CD4-positive, alpha-beta T cell treated with Interleukin-4 for 4 hours (primary cell): Measurements from ENCODE around the gene SCYL1.

Source experiments
- DNase-seq: peaks from one replicate; pipeline ENCODE4 v3.0.0-alpha.2; 2020

Gene SCYL1

DNA sequence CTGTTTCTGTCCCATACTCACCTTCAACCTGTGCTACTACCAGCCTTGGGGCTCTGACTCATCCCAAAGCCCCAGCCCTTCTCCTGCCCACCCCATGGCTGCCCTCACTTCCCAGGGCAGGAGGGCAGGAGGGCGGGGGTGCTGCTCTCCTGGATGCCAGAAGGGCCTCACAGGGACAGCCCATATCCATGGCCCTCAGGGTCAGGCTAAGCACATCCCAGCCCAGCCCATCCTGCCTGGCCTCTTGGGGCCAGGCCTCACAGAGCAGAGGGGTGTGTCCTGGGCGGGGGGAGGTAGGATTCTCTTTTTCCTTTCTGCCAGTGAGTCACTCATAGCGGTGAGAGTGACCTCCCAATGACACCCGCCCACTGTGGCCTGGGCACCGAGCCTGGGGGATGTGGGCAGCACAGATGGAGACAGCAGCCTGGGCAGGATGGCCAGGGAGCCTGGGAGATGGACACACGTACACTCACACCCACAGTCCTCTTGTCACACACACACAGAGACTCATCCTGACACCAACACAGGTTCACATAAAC, 30.9 kb downstream of the SCYL1 start:
- DNase-seq: no peak

DNA sequence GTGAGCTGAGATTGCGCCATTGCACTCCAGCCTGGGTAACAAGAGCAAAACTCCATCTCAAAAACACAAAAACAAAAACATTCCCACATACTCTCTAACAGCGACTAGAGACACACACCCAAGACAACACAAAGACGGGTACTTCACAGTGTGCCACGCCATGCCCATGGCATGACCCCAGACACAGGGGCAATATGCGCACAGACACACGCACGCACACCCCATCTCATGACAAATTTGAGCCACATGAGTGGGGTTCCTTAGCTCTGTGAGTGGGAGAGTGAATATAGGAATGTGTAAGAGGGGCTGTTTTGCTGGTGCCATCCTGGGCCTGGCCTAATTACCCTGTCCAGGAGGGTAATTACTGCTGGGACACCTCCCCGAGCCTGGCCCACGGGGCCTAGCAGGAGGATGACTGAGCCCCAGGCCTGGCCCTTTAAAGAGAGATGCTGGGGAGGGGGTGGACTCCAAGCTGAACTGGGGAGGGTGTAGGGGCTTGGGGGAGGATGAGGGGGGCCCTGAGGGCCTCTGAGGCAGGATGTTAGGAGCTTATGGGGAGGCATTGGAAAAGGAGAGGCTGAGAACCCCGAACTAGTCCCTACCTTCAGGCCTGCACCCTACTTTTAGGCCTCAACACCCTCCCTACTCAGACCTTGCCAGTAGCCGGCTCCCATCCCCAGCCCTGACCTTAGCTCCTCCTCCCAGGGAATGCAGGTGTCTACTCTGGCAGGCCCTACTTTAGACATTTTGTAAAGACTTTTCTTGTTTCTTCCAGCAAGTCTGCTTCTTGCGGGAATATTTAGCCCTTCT, 31.8 kb downstream of the SCYL1 start:
- no peak for DNase-seq

DNA sequence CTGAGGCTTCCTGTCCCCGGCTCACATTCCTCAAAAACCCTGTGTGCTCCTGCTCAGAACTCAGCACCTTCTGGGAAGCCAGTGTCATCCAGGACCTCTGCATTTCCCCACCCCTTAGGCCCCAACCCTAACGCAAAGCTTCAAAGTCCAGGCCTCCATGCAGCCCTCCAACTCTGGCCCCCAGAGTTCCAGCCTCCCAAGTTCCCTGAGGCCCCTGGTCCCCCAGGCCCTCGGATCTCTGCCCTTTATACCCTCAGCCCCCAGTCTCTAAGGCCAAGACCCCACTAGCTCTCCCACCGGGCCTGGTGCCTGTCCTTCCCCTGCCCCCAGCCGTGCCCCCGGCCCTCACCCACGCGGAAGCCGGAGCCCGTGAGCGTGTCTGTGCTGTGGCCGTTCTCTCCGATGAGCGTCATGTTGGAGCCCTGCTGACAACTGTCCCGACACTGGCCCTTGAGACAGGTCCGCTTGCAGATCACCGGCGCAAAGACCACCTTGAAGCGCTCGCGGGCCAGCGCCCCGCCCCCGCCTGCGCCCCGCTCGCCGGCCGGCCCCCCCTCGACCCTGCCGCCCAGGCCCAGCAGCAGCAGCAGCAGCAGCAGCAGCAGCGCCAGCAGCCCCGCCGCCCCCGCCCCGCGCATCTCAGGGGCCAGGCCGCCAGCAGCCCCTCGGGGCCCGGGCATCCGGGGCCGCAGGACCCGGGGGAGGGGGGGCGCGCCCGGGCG, 32.6 kb downstream of the SCYL1 start:
- DNase-seq: no peak

DNA sequence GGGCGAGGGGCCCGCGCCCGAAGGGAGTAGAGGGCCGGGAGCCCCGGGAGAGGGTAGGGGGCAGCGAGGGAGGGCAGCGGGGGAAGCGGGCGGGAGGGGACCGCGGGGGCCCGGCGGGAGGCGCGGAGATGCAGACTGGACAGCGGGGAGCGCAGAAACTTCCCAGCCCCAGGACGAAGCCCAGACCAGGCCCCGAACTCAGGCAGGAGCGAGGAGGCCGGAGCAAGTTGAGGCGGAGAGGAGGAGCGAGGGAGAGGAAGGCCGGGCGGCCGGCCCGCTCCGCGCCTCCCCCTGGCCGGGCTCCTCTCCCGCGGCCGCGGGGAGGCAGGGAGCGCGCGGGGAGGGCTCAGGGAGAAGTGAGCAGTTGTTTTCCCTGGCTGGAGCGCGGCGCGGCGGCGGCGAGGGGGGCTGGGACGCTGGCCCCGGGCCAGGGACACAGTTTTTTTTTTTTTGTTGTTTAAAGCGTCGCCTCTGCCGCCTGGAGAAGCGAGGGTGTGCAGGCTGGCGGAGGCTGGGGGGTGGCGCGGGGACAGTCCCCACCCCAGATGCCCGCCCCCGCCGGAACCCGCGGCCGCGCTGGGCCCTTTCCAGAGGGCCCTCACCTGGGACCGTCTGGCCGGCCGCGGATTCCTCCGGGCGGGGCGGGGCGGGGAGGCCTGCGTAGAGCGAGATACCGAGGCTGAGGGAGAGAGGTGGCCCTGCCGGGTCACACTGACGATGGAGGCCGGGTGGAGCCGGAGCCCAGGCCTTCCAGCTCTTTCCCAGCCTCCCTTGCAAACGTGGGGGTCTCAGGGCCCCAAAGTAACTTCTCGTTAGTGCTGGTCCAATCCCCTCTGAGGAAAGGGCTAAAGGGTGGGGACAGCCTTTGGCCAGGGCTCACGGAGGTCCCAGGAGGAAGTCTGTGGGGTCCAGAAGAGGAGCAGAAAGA, 33.4 kb downstream of the SCYL1 start, which contains the start of gene LTBP3:
Gene LTBP3 (minus strand): TSS at position 358 of the 928 bp plus-strand sequence. CDS start 400 bp downstream, outside the sequence.
- DNase-seq: no peak

DNA sequence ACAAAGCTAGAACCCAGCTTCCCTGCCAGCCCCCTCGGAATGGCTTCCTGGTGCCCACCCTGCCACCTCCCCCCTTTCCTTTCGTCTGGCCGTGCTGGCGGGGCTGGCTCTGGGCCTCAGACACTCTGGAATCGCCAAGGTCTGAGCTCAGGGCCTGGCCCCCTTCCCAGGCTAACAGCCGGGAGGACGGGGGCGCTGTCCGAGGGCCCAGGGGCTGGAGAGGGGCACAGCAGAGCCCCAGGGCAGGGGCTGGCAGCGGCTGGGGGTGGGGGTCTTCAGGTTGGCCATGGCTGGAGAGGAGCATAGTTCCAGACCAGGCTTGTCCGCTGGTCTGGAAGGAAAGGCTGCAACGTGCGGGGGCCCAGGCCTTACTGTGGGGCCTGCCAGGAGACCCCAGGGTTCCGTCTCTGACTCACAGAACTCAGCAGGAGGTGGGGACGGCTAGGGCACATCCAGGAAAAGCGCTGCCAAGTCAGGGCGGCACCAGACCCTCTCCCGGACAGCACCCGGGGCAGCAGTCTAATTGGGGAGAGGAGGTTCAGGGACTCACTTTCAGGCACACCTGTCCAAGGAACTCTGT, 34.1 kb downstream of the SCYL1 start:
- DNase-seq: no peak

DNA sequence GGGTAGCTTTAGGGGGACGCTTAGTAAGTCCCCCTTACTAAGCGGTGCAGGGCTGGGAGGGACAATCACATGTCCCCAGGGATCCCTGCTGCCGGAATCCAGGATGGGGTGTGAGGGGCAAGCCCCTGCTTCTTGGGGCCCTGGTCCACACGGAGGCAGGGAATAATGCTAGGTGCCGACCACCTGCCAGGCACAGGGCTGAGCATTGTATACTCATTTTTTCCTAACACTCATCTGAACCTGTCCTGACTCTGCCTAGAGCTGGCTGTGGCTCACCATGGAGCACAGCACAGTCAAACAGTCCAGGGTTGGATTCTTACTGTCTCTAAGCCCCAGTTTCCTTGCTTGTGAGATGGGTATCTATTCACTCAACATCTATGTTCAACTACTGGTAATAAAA, 34.7 kb downstream of the SCYL1 start:
- no peak for DNase-seq

DNA sequence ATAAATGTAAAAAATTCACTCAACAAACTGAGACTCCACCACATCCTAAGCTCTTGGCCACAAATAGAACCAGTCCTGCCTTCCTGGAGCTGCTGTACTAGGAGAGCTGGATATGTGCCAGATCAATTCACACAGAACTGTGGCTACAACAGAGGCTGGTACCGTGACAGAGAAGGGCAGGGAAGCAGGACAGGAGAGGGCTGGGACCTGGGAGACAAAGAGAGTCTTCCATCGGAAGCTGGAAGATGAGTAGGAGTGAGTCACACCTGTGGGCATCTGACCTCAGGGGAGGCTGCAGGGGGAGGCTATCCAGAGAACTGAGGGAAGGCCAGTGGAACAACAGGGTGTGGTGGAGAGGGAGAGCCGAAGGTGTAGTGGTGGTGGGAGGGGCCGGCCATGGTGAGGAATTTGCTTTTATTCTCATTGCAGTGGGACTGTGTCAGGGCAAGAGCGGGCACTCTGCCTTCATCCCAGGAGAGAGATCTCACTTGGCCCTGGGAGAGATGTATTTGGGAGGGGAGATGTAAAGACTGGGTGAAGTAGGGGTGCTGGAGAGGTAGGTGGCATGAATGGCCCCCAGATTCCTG, 35.2 kb downstream of the SCYL1 start:
- DNase-seq: no peak

DNA sequence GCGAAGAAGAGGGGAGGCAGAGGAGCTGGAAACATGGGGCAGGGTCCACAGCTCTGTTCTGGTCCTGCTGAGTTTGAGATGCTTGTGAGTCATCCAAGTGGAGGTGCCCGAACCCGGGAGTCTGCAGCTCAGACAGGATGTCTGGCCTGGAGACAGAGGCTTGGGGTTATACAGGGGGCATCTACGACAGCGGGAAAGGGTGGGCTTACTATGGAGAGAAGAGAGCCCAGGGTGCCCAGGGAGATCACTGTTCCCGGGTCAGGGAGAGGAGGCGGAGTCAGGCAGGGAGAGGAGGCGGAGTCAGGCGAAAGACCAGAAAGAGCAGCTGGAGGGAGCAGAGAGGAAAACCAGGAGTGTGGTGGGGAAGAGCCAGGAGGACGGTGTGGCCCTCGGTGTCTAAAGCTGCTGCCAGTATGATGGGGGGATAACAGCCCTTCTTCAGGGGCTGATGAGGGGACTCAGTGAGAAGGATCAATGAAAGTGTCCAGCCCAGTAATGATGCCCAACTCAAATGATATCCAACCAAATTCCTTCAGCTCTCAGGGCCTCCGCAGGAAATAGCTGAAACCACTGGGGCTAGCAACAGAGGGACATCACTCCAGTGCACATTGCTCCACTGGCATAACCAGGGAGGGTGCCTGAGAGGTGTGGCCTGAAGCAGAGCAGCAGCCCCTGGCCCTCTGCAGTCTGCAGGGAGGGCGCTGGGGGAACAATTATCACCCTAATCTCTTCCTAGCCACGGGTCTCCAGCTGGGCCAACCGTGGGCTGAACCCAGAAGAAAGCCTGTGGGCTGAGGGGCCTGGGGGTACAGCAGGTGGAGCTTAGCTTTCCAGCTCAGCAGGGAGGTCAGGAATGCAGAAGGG, 35.9 kb downstream of the SCYL1 start:
- DNase-seq: no peak

DNA sequence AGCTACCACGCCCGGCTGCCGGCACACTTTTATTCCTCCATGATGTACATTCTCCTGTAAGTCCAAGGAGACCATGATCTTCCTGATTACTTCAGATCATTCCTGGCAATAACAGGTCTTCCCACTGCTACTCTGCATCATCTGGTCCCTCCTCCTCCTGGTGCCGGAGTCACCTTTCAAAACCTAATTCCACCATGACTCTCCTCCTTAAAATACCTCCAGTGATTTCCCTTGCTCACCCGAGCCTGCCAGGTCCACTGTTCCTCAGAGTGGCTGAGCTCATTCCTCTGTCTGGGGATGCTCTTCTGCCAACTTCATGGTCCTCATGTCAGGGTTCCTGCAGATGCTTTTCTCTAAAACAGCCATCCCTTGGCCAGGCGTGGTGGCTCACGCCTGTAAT, 37.1 kb downstream of the SCYL1 start:
- DNase-seq: no peak

DNA sequence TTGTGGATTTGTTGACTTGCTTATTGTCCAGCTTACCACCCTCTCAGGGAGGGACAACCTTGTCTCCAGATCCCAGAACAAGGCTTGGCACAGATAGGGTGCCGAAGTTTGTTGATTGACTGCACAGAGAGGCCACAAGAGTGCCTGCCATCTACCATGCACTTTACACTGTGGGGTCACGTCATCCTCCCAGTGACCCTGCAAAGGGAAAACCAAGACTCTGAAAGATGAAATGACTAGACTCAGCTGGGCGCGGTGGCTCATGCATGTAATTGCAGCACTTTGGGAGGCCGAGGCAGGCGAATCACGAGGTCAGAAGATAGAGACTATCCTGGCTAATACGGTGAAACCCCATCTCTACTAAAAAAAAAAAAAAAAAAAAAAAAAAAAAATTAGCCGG, 37.9 kb downstream of the SCYL1 start:
- DNase-seq: no peak

DNA sequence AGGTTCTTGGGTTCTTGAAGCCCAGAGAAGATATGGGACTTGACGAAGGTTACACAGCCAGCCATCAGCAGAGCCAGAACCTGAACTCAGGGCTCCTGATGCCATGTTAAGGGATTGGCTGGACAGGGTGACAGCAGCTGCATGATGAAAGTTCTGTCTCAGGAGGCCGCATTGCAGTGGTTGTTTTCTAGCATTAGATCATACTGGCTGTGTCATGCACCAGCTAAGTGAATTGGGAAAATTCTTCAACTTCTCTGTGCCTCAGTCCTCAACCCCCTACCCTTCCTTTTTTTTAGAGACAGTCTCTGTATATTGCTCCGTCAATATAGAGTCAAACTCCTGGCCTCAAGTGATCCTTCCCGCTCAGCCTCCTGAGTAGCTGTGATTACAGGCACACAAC, 38.7 kb downstream of the SCYL1 start:
- no peak for DNase-seq

DNA sequence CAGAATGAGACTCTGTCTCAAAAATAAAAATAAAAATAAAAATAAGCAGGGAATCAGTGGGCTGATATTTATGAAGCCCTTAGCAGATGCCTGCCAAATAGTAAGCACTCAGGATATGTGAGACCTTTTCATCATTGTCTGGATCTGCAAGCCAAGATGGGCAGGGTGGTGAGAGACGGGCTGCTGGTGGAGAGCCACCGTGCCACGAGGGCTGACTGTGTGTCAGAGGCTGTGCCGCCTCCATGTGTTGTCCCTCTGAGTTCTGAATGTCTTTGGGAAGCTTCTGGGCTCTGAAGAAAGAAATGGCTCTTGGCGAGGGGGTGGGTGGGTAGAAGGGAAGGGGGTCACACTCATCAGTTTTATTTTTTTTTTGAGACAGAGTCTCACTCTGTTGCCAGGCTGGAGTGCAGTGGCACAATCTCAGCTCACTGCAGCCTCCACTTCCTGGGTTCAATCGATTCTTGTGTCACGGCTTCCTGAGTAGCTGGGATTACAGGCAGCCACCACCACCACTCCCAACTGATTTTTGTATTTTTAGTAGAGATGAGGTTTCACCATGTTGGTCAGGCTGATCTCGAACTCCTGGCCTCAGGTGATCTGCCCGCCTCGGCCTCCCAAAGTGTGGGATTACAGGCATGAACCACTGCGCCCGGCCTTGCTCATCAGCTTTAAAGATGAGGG, 40.1 kb downstream of the SCYL1 start:
- DNase-seq: peak; percentile 54

DNA sequence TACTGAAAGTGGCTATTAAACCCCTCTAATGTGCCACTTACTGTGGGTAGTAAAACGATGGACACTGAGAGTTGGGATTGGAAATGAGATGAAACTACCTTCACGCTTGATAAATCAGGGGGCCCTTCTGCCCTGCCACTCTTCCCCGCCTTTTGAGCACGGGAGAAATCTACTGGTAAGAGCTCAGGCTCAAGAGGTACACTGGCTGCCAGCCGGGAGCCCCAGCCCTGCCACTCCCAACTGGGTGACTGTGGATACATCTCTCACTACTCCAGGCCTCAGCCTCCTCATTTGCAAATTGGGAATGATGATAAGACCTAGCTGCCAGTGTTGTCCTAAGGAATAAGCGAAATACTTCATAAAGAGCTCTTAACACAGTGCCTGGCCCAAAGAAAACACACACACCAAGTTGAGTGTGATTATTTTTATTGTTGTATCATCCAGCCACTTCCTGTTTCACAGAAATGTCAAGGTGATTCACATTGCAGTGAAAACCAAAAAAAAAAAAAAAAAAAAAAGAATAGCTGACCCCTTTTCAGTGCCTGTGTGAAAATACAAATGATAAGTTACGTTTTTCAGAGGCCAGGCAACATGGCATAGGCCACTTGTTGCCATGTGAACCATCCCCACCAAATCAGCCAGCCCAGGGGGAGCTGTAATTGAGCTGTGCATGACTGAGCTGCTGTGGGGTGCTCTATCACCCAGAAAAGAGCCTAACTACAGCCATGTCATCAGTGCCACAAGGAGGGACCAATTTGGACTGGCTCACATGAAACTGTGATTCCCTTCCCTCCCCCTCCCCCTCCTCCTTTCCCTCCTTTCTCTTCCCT, 41.0 kb downstream of the SCYL1 start:
- DNase-seq: peak; percentile 90

DNA sequence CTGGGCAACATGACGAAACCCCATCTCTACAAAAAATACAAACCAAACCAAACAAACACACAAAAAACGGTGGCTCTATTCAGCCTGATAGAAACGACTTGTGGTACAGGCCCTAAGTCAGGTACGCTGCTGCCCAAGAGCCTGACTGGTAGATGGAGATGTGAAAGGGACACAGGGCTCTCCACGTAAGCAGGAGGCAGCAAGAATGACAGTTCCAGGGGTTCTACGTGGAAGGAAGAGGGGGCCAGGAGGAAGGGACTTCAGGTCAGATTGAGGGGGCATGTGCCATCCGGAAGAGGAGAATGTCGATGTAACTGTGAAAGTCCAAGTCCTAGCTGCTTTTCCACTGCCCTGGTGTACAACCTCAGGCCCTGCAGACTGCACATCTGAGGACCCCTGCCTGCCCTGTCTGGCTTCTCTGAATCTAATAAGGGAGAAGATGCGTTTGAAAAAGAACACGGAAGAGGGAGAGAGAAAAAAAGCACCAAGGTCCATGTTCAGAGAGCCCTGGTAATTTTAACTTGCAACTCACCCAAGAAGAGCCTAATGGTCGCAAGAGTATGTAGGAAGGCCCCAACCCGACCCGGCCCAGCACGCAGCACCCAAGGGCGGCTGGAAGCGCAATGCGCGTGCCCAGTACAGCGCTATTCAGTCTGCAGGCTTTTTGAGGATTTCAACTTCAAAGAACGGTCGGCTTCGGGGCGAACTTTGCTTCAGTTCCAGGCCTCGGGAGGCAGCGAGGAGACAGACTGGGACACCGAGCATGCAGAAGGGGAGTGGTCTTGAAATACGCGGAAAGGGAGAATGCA, 44.5 kb downstream of the SCYL1 start:
- no peak for DNase-seq

DNA sequence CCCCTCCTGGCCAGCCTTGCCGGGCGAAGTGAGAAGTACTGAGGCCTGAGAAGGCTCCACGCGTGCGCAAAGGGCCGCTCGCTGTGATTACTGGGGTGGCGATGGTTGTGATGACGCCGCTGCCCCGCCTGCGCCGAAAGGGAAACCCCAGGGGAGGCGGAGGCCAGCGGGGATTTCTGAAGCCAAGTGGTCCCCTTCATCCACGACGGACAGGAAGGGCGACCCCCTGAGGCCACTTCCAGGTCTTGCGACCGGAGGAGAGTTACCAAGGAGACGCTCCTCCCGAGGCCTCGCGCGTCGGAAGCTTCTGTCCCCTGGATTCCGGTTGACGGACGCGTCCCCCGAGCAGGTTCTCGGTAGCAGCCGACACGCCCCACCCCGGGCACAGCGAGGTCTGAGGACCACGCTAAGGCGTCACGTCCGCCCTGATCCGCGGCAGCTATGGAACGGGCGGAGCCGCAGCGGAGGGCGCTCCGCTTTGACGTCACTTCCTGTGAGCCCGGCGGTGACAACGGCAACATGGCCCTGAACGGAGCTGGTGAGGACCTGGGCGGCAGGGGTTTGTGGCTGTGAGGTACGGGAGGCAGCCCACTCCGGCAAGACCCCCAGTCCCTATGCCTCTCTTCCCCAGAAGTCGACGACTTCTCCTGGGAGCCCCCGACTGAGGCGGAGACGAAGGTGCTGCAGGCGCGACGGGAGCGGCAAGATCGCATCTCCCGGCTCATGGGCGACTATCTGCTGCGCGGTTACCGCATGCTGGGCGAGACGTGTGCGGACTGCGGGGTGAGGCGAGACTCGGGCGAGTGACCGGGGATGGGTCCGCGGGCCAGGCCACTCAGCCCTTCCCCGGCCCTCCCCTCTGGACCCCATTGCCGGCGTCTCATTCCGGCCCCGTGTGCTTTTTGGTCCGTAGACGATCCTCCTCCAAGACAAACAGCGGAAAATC, 45.4 kb downstream of the SCYL1 start, which contains the start of gene ZNRD2:
Gene ZNRD2 (plus strand): TSS at position 505 of the 946 bp plus-strand sequence. CDS start 15 bp downstream, at position 520.
- peak; percentile 99 for DNase-seq

DNA sequence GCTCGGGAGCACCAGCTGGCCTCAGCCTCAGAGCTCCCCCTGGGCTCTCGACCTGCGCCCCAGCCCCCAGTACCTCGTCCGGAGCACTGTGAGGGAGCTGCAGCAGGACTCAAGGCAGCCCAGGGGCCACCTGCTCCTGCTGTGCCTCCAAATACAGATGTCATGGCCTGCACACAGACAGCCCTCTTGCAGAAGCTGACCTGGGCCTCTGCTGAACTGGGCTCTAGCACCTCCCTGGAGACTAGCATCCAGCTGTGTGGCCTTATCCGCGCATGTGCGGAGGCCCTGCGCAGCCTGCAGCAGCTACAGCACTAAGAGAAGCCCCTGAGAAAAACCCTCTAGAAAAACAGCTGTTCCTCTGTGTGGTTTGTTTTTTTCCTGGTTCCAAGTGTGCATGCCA, 46.5 kb downstream of the SCYL1 start:
- no peak for DNase-seq

DNA sequence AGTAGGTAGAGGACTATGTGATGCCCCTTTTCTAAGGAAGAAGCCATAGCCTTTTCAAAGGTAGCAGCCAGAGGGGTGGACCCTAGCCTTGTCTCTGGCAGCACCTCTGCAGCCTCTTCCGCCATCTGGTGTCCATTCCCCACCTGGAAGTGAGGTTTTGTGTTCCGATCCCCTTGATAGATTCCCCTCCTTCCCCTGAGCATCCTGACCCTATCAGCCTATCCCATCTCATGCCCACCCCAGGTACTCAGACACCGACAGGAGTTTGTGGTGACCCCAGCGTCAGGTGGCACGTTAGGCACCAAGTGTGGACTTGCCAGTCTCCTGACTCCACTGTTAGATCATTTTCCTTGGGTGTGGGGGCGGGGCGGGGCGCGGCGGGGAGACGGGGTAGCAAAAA, 47.1 kb downstream of the SCYL1 start:
- DNase-seq: no peak
